GM18951 (cell line): ENCODE results near the gene LAMB2.

Source experiments
- POLR2A ChIP-seq: IDR thresholded peaks from 4 replicates; pipeline ENCODE4 v1.6.1; 2011; ENCODE audit warnings: mild to moderate bottlenecking; ENCODE audit not compliant: insufficient read length, insufficient read depth; ENCODE audit errors: extremely low read depth
- in situ Hi-C: fragments of 300-500 bp; cut with MboI; formaldehyde crosslinking; loops from one replicate; pipeline ENCODE4 v1.12.0; 2022; ENCODE audit warnings: low sequenced_read_pairs, mixed read lengths, inconsistent platforms; ENCODE audit not compliant: unreplicated experiment

The LAMB2 gene

GRCh38 chr3:49122451-49122850, 10.4 kb downstream of the LAMB2 start:
- in situ Hi-C loops: no loop called here
- no peak for TF ChIP-seq POLR2A

GRCh38 chr3:49122022-49122421, 10.8 kb downstream of the LAMB2 start:
- no peak for TF ChIP-seq POLR2A
- in situ Hi-C loops: no loop called here

- in situ Hi-C loops: no loop called here
- no peak for TF ChIP-seq POLR2A
These were observed 11.6 kb downstream of the LAMB2 start for GRCh38 chr3:49121132-49121736.

- in situ Hi-C loops: no loop called here
- TF ChIP-seq POLR2A: peak; percentile 95
These were observed 12.3 kb downstream of the LAMB2 start, which contains the start of gene USP19 for GRCh38 chr3:49120438-49121131. Gene USP19 (minus strand): TSS chr3:49120823. CDS start chr3:49119145, 1,678 bp downstream.

GRCh38 chr3:49120096-49120437, 12.8 kb downstream of the LAMB2 start:
- no peak for TF ChIP-seq POLR2A
- in situ Hi-C loops: no loop called here

GRCh38 chr3:49119439-49119838, 13.4 kb downstream of the LAMB2 start:
- in situ Hi-C loops: no loop called here
- no peak for TF ChIP-seq POLR2A

GRCh38 chr3:49119036-49119435, 13.8 kb downstream of the LAMB2 start:
- in situ Hi-C loops: no loop called here

GRCh38 chr3:49112262-49112661, 20.6 kb downstream of the LAMB2 start:
- no peak for TF ChIP-seq POLR2A
- in situ Hi-C loops: no loop called here

More at GRCh38 chr3:49119036-49119435, 13.8 kb downstream of the LAMB2 start:
- TF ChIP-seq POLR2A: no peak

- in situ Hi-C loops: no loop called here
- no peak for TF ChIP-seq POLR2A
These were observed 21.5 kb downstream of the LAMB2 start for GRCh38 chr3:49111347-49111746.

- no peak for TF ChIP-seq POLR2A
- in situ Hi-C loops: no loop called here
These were observed 22.1 kb downstream of the LAMB2 start for GRCh38 chr3:49110780-49111179.

GRCh38 chr3:49108346-49108745, 24.5 kb downstream of the LAMB2 start:
- TF ChIP-seq POLR2A: no peak
- in situ Hi-C loops: no loop called here

GRCh38 chr3:49104427-49105291, 28.2 kb downstream of the LAMB2 start, which contains the start of gene QARS1:
Gene QARS1 (minus strand): TSS chr3:49104757. CDS start chr3:49104733, 24 bp downstream.
- peak; percentile 86 for TF ChIP-seq POLR2A
- in situ Hi-C loops: no loop called here

- in situ Hi-C loops: no loop called here
These were observed 28.8 kb downstream of the LAMB2 start for GRCh38 chr3:49104052-49104426.

GRCh38 chr3:49100046-49100615, 32.7 kb downstream of the LAMB2 start:
- no peak for TF ChIP-seq POLR2A
- in situ Hi-C loops: no loop called here

More at GRCh38 chr3:49104052-49104426, 28.8 kb downstream of the LAMB2 start:
- TF ChIP-seq POLR2A: no peak
